Gastrocnemius medialis (tissue), 4 donors: ENCODE data around the gene F5.

Source experiments
- POLR2A ChIP-seq, 2 donors: fragments of 450-650 bp; IDR thresholded peaks; one replicate each; pipeline ENCODE4 v1.6.1; 2017; ENCODE audit warnings: antibody characterized with exemption in 2 of 2, mild to moderate bottlenecking in 2 of 2, moderate library complexity in 2 of 2
- TF ChIP-seq, protein P1 (sequence below), 5 experiments: fragments of 450-650 bp in 3 of 5; fragments of 200-600 bp in 2 of 5; sonication (generic) in 2 of 5; IDR thresholded peaks in 4 of 5; conservative IDR thresholded peaks in 1 of 5; 1 replicate in 4 of 5; 2 replicates in 1 of 5; pipeline ENCODE4 v1.5.1; 2016 to 2019; ENCODE audit warnings: antibody characterized with exemption in 5 of 5, mild to moderate bottlenecking in 3 of 5, moderate library complexity in 3 of 5

DNA sequence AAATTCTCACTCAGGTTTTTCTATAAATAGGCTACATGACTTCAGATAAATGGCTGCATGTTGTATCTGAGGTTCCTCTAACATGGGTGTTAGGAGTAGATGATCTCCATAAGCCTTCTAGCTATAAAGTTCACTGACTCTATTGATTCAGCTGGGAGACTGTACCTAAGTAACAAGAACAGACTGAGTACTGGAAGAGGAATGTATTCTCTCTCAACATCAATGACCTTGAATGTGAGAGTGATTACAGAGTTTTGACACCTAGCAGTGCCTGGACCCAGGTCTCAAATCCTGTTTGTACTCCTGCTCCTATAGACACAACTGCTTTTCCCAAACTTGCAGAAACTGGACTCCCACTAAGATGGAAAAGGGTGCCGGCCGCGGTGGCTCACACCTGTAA is 91.9 kb downstream of the F5 start:
- TF ChIP-seq, protein P1, sequence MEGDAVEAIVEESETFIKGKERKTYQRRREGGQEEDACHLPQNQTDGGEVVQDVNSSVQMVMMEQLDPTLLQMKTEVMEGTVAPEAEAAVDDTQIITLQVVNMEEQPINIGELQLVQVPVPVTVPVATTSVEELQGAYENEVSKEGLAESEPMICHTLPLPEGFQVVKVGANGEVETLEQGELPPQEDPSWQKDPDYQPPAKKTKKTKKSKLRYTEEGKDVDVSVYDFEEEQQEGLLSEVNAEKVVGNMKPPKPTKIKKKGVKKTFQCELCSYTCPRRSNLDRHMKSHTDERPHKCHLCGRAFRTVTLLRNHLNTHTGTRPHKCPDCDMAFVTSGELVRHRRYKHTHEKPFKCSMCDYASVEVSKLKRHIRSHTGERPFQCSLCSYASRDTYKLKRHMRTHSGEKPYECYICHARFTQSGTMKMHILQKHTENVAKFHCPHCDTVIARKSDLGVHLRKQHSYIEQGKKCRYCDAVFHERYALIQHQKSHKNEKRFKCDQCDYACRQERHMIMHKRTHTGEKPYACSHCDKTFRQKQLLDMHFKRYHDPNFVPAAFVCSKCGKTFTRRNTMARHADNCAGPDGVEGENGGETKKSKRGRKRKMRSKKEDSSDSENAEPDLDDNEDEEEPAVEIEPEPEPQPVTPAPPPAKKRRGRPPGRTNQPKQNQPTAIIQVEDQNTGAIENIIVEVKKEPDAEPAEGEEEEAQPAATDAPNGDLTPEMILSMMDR (IDR thresholded peaks at IDR 0.05 in 4 of 5, conservative IDR thresholded peaks at IDR 0.05 in 1 of 5): no peak
- no peak for TF ChIP-seq POLR2A (IDR thresholded peaks at IDR 0.05)
